Measurements from ENCODE around the gene CLDN6. TPM values are rescaled to one million over a fixed set of nuclear protein-coding genes. Genes with fewer than 3 reads are reported as not detected.

The CLDN6 gene
- total and polyA plus RNA-seq, 9 of the 15 experiments (the other 6 are each of a cell fraction or from before 2014, with no cell fraction given), result 0.22 to 0.75 (median 0.38) TPM; not detected in 3

- TF ChIP-seq ARID4B (CRISPR knock-in tag; IDR thresholded peaks at IDR 0.05), result no peak
- TF ChIP-seq GATAD2A (IDR thresholded peaks at IDR 0.05), result no peak
- no peak for TF ChIP-seq U2AF1 (optimal IDR thresholded peaks at IDR 0.05; ENCODE audit: low read depth, low read length)
- TF ChIP-seq ZNF23 (CRISPR knock-in tag; IDR thresholded peaks at IDR 0.05), result no peak
- no peak for TF ChIP-seq GATAD2B (IDR thresholded peaks at IDR 0.05; ENCODE audit: borderline replicate concordance)
- TF ChIP-seq CHD4 (IDR thresholded peaks at IDR 0.05; ENCODE audit: insufficient read depth, insufficient replicate concordance, low read depth, low read length, poor library complexity, severe bottlenecking), result no peak
- TF ChIP-seq ZSCAN32 (CRISPR knock-in tag; IDR thresholded peaks at IDR 0.05), result no peak
- TF ChIP-seq XRCC5 (IDR thresholded peaks at IDR 0.05; ENCODE audit: low read depth, low read length), result no peak
- TF ChIP-seq MTA1 (IDR thresholded peaks at IDR 0.05; ENCODE audit: borderline replicate concordance), result no peak
- 0 out of 2 replicates have a peak, but pooled peaks have one; percentile 28 for TF ChIP-seq TFAP4 (CRISPR knock-in tag; IDR thresholded peaks at IDR 0.05; ENCODE audit: borderline replicate concordance)
- no peak for TF ChIP-seq PURB (CRISPR knock-in tag; IDR thresholded peaks at IDR 0.05; ENCODE audit: low read depth)
- no peak for TF ChIP-seq MEF2A (IDR thresholded peaks at IDR 0.05; ENCODE audit: control insufficient read depth, low read depth, low read length)
- no peak for TF ChIP-seq SUPT5H (IDR thresholded peaks at IDR 0.05)
- TF ChIP-seq EZH2 (IDR thresholded peaks at IDR 0.05; ENCODE audit: borderline replicate concordance, low read depth, low read length), result no peak
- TF ChIP-seq ZNF133 (CRISPR knock-in tag; IDR thresholded peaks at IDR 0.05), result no peak
- TF ChIP-seq GTF2E2 (tag; IDR thresholded peaks at IDR 0.05), result peak; percentile 50; the same call in 1 of the 2 replicates
Measured at GRCh38 chr16:3019594-3020246, 1.7 kb upstream of the CLDN6 start (continued).

Measured in K562 (cell line).